IPS-18a (cell line): ENCODE results near the gene EIF2S1.

Source experiments
- H3K27ac ChIP-seq: one replicate; pipeline ENCODE4 v1.5.1; 2013; ENCODE audit warnings: low read length
- H3K27me3 ChIP-seq: one replicate; pipeline ENCODE4 v1.6.1; 2013; ENCODE audit warnings: mild to moderate bottlenecking, low read length; ENCODE audit not compliant: control insufficient read depth, insufficient read depth
- H3K36me3 ChIP-seq: one replicate; pipeline ENCODE4 v1.6.1; 2013; ENCODE audit warnings: low read depth, low read length; ENCODE audit not compliant: control insufficient read depth
- H3K4me1 ChIP-seq: one replicate; pipeline ENCODE4 v1.6.1; 2013; ENCODE audit warnings: low read depth, low read length; ENCODE audit not compliant: control insufficient read depth
- H3K4me3 ChIP-seq: one replicate; pipeline ENCODE4 v1.5.1; 2013; ENCODE audit warnings: low read length
- H3K9ac ChIP-seq: one replicate; pipeline ENCODE4 v1.6.1; 2013; ENCODE audit warnings: mild to moderate bottlenecking, low read length, moderate library complexity
- H3K9me3 ChIP-seq: one replicate; pipeline ENCODE4 v1.6.1; 2013; ENCODE audit warnings: low read depth, low read length; ENCODE audit not compliant: control insufficient read depth

The EIF2S1 gene

GRCh38 chr14:67426983-67427606, 67.0 kb downstream of the EIF2S1 start:
- Histone ChIP-seq H3K27me3 (no peaks in the 10 kb centered on the region), H3K9me3 (no peaks in the 10 kb centered on the region), H3K9ac (no peak overlapping the region), H3K36me3 (no peaks in the 10 kb centered on the region), H3K4me1 (peaks cover 7% of the 10 kb centered on the region), H3K4me3 (no peak overlapping the region), H3K27ac (no peak overlapping the region)

GRCh38 chr14:67428501-67429031, 68.4 kb downstream of the EIF2S1 start:
- H3K9me3 ChIP-seq: no peaks in the 10 kb centered on the region
- no peak overlapping the region for H3K27ac ChIP-seq
- H3K9ac ChIP-seq: no peak overlapping the region
- H3K27me3 ChIP-seq: no peaks in the 10 kb centered on the region
- H3K36me3 ChIP-seq: no peaks in the 10 kb centered on the region
- no peak overlapping the region for H3K4me3 ChIP-seq
- peaks cover 7% of the 10 kb centered on the region for H3K4me1 ChIP-seq

GRCh38 chr14:67429510-67430205, 69.5 kb downstream of the EIF2S1 start:
- Histone ChIP-seq H3K27ac (no peak overlapping the region), H3K9ac (no peak overlapping the region), H3K4me1 (peaks cover 7% of the 10 kb centered on the region), H3K27me3 (no peaks in the 10 kb centered on the region), H3K9me3 (no peaks in the 10 kb centered on the region), H3K36me3 (no peaks in the 10 kb centered on the region), H3K4me3 (no peak overlapping the region)

- peaks cover 7% of the 10 kb centered on the region for H3K4me1 ChIP-seq
- H3K9ac ChIP-seq: no peak overlapping the region
- H3K9me3 ChIP-seq: no peaks in the 10 kb centered on the region
- H3K36me3 ChIP-seq: no peaks in the 10 kb centered on the region
- no peak overlapping the region for H3K4me3 ChIP-seq
- H3K27ac ChIP-seq: no peak overlapping the region
- H3K27me3 ChIP-seq: no peaks in the 10 kb centered on the region
Measured at GRCh38 chr14:67432050-67432564, 72.0 kb downstream of the EIF2S1 start.

GRCh38 chr14:67435603-67436002, 75.5 kb downstream of the EIF2S1 start:
- Histone ChIP-seq H3K27ac (no peak overlapping the region), H3K9me3 (no peaks in the 10 kb centered on the region), H3K36me3 (no peaks in the 10 kb centered on the region), H3K4me1 (no peaks in the 10 kb centered on the region), H3K9ac (no peak overlapping the region), H3K4me3 (no peak overlapping the region), H3K27me3 (no peaks in the 10 kb centered on the region)
